ENCODE data around the gene ZIC4.

ZIC4 gene

DNA sequence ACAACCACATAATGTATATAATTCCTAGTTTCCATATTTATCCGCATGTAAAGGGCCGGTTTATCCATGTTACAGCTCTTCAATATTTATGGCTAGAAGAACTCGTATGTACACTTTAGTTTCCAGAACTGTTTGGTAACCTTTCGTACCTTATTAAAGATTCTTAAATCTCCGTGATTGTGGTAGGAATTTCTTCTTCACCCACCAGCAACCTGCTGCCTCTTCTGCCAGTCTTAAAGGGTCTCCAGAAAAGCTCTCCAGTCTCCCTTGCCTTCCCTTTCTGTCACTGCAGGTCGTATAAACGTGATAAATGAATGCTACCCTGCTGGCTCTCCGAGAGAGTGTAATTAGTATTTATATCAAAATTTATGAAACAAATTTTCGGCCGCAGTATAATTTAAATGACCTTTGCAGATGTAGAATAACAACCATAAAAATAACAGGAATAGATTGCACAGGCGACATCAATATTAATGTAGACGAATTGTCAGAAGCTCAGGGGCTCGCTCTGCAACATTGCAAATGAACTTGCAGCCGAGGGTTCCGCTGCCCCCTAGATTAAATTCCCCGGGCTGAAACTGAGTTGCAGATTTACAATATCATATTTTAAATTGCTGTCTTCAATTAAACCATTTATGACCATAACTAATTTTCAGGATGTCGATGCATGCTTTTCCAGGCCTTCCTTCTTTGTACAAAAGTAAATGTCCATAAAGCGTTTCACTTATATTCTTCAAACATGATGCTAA is 8.2 kb upstream of the ZIC4 start:
- H3K4me3 Mint-ChIP-seq = no peak overlapping the region
- ATAC-seq (replicated peaks; ENCODE audit: extremely low read depth, poor library complexity, severe bottlenecking) = no peak

DNA sequence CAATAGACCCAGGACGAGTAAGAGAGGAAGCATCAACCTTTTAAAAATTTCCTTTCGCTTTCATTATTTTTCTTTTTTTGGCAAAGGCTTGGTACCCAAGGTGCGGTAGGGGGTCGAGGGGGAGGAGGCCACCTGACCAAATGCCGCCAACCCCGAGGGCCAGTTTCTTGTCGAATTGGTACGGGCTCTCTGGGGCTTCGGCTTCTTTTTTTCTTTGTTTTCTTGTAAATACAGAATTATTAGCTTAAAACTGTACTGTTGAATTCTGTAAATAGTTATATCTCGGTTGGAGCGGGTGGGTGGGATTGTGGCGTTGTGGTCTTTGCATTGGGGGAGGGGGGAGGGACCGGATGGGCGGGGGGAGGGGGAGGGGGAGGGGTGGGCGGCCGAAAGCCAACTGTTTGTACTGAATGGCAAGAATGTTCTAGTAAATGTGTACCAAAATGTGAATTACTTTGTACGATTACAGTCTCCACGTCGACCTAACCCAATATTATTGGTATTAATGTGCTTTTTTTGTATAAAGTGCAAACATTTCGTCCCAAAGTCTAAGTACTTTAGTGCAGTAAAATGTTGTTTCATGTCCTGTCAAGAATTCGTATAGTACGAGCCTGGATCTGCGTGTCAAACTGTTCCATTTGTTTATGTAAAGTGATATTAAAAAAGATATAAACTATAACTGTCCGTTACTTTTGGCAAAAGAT is 7.5 kb upstream of the ZIC4 start:
- Mint-ChIP-seq H3K27me3 (peaks cover 87% of the 10 kb centered on the region), H3K4me3 (peak overlapping the region; percentile 68), H3K9me3 (no peaks in the 10 kb centered on the region)

More for the DNA sequence above, 8.2 kb upstream of the ZIC4 start:
- Mint-ChIP-seq H3K4me1 (peaks cover 8% of the 10 kb centered on the region), H3K36me3 (ENCODE audit: insufficient read depth) (peaks cover 10% of the 10 kb centered on the region), H3K27ac (ENCODE audit: low read depth) (no peak overlapping the region), H3K9me3 (no peaks in the 10 kb centered on the region), H3K27me3 (peaks cover 88% of the 10 kb centered on the region)
- no peak for DNase-seq (ENCODE audit: low spot score in 2 of 2)

DNA sequence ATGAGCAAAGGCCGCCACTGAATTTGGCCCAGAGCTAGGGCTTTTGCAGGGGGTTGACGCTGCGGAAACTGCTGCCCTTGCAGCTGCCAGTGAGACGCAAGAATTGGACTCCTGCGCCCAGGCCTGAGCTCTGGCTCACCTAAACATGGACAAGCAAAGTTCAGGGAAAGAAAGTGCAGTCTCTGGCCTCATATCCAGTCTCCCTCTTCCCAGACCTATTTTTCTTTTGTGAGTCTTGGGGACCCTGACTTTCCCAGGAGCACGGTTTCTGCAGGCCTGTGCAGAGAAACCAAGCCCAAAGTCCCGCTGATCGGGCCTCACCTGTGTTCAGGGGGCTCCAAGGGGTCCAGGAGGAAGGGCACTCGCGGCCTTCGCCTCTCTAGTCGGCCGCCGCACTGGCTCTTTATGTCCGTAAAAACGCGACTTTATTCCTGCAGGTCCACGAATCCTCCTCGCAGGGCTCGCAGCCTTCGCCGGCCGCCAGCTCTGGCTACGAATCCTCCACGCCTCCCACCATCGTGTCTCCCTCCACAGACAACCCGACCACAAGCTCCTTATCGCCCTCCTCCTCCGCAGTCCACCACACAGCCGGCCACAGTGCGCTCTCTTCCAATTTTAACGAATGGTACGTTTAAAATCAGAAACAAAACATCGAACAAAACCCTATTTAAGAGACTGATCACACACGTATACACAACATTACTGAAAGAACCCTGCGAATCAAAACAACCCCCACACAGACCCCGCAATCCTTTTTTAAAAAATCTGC is 6.8 kb upstream of the ZIC4 start:
- no peak for DNase-seq (ENCODE audit: low spot score in 2 of 2)
- Mint-ChIP-seq H3K9me3 (peaks cover 7% of the 10 kb centered on the region), H3K27ac (ENCODE audit: low read depth) (peak overlapping the region; percentile 67)

More for the DNA sequence above, 7.5 kb upstream of the ZIC4 start:
- ATAC-seq (replicated peaks; ENCODE audit: extremely low read depth, poor library complexity, severe bottlenecking) (no peak), DNase-seq (ENCODE audit: low spot score in 2 of 2) (no peak)
- Mint-ChIP-seq H3K36me3 (ENCODE audit: insufficient read depth) (peaks cover 12% of the 10 kb centered on the region), H3K27ac (ENCODE audit: low read depth) (peak overlapping the region; percentile 67), H3K4me1 (peaks cover 8% of the 10 kb centered on the region)

DNA sequence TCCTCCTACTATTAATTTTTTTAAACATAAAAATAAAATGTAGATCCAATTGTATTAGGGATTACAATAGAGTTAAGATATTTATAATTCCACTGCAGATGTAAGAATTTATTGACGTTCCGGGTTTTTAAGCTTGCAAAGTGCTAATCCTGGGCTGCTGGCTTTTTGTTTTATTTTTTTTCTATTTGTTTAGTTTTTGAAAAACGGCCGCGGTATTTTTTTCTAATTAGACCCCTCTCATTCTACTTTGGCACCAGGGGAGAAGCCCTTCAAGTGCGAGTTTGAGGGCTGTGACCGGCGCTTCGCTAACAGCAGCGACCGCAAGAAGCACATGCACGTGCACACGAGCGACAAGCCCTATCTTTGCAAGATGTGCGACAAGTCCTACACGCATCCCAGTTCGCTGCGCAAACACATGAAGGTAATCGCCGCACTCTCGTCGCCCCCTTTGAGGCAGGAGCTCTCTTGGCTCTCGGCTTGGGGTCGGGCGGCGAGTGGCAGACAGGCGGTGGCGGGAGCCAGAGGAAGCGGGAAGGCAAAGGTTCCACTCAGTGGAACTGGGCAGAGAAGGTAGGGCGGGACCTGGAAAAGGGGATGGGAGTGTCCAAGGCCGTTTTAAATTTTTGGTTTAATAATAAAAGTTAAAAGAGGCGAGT is 6.0 kb upstream of the ZIC4 start:
- Mint-ChIP-seq H3K27ac (ENCODE audit: low read depth) (no peak overlapping the region), H3K4me3 (peak overlapping the region; percentile 26), H3K9me3 (peaks cover 10% of the 10 kb centered on the region), H3K4me1 (peaks cover 8% of the 10 kb centered on the region), H3K27me3 (peaks cover 87% of the 10 kb centered on the region), H3K36me3 (ENCODE audit: insufficient read depth) (peaks cover 11% of the 10 kb centered on the region)
- no peak for ATAC-seq (replicated peaks; ENCODE audit: extremely low read depth, poor library complexity, severe bottlenecking)
- DNase-seq (ENCODE audit: low spot score in 2 of 2) = no peak

More for the DNA sequence above, 6.8 kb upstream of the ZIC4 start:
- ATAC-seq (replicated peaks; ENCODE audit: extremely low read depth, poor library complexity, severe bottlenecking) = no peak
- peaks cover 8% of the 10 kb centered on the region for H3K4me1 Mint-ChIP-seq
- H3K27me3 Mint-ChIP-seq = peaks cover 87% of the 10 kb centered on the region
- H3K4me3 Mint-ChIP-seq = peak overlapping the region; percentile 68
- H3K36me3 Mint-ChIP-seq (ENCODE audit: insufficient read depth) = peaks cover 11% of the 10 kb centered on the region

DNA sequence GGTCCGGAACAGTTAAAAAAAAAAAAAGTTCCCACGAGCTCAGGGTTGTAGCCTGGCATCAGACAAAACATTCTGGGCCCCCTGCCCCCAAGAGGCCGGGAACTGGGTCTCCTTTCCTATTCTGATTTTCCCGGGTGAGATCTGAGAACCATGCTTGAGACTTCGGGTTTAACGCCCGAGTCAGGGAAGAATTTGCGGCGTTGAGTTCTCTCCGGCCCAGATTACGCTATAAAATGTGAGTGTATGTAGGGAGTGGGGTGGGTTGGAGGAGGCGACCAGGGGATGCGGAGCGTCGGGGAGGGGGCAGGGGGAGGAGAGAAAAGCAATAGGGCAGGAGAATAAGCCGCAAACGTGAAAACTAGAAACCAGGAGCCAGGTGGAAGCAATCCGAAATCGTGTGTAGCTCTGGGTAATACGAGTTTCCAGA is 5.5 kb upstream of the ZIC4 start:
- H3K9me3 Mint-ChIP-seq = peaks cover 10% of the 10 kb centered on the region
- peaks cover 8% of the 10 kb centered on the region for H3K4me1 Mint-ChIP-seq
- no peak overlapping the region for H3K4me3 Mint-ChIP-seq
- H3K27me3 Mint-ChIP-seq = peaks cover 87% of the 10 kb centered on the region
- DNase-seq (ENCODE audit: low spot score in 2 of 2) (no peak), ATAC-seq (replicated peaks; ENCODE audit: extremely low read depth, poor library complexity, severe bottlenecking) (no peak)
- no peak overlapping the region for H3K27ac Mint-ChIP-seq (ENCODE audit: low read depth)
- peaks cover 11% of the 10 kb centered on the region for H3K36me3 Mint-ChIP-seq (ENCODE audit: insufficient read depth)

DNA sequence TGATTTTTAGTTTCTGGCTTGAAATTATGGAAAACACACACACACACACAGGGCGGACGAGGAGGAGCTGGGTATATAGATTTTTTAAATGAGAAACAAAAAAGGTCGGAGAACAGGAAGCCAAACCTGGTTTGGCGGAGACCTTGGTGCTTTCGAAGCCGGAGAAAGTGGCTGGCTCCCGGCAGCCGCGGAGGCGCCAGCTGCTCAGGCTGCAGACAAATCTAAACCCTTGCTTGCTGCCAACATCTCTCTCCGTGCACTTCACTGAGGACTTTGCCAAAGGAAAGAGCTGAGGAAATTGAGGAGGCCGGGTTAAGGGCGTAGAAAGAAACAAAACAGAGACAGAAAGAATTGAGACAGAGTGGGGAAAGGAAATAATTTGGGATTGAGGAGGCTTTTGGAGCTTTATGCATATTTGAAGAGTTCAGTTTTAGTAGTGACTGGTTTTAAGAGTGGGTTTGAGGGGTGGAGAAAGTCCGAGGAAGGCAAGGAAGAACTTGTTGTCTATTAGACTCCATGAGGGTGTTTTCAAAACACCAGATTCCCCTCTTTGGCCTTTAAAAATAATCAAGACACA is 5.0 kb upstream of the ZIC4 start:
- Mint-ChIP-seq H3K27me3 (peaks cover 88% of the 10 kb centered on the region), H3K36me3 (ENCODE audit: insufficient read depth) (peaks cover 11% of the 10 kb centered on the region), H3K9me3 (peaks cover 10% of the 10 kb centered on the region), H3K4me1 (peaks cover 8% of the 10 kb centered on the region), H3K4me3 (peak overlapping the region; percentile 61), H3K27ac (ENCODE audit: low read depth) (no peak overlapping the region)
- DNase-seq (ENCODE audit: low spot score in 2 of 2) (no peak), ATAC-seq (replicated peaks; ENCODE audit: extremely low read depth, poor library complexity, severe bottlenecking) (no peak)

DNA sequence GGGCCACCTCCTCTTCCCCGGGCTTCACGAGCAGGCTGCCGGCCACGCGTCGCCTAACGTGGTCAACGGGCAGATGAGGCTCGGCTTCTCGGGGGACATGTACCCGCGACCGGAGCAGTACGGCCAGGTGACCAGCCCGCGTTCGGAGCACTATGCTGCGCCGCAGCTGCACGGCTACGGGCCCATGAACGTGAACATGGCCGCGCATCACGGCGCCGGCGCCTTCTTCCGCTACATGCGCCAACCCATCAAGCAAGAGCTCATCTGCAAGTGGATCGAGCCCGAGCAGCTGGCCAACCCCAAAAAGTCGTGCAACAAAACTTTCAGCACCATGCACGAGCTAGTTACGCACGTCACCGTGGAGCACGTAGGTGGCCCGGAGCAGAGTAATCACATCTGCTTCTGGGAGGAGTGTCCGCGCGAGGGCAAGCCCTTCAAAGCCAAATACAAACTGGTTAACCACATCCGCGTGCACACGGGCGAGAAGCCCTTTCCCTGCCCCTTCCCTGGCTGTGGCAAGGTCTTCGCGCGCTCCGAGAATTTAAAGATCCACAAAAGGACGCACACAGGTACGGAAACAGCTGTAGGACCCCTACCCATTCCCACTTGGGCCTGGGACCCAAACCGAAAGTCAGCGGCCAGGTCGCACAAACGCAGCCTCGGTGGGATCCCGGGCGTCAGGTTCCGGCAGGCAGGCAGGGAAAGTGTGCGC is 4.3 kb upstream of the ZIC4 start:
- DNase-seq (ENCODE audit: low spot score in 2 of 2) = no peak
- Mint-ChIP-seq H3K4me3 (peak overlapping the region; percentile 61), H3K4me1 (peaks cover 8% of the 10 kb centered on the region)

DNA sequence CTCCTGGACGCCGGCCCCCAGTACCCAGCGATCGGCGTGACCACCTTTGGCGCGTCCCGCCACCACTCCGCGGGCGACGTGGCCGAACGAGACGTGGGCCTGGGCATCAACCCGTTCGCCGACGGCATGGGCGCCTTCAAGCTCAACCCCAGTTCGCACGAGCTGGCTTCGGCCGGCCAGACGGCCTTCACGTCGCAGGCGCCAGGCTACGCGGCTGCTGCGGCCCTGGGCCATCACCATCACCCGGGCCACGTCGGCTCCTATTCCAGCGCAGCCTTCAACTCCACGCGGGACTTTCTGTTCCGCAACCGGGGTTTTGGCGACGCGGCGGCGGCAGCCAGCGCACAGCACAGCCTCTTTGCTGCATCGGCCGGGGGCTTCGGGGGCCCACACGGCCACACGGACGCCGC is 3.8 kb upstream of the ZIC4 start:
- peaks cover 8% of the 10 kb centered on the region for H3K4me1 Mint-ChIP-seq
- peaks cover 11% of the 10 kb centered on the region for H3K36me3 Mint-ChIP-seq (ENCODE audit: insufficient read depth)
- ATAC-seq (replicated peaks; ENCODE audit: extremely low read depth, poor library complexity, severe bottlenecking) (no peak), DNase-seq (ENCODE audit: low spot score in 2 of 2) (no peak)
- peaks cover 90% of the 10 kb centered on the region for H3K27me3 Mint-ChIP-seq
- peaks cover 10% of the 10 kb centered on the region for H3K9me3 Mint-ChIP-seq
- H3K27ac Mint-ChIP-seq (ENCODE audit: low read depth) = no peak overlapping the region
- no peak overlapping the region for H3K4me3 Mint-ChIP-seq

More for the DNA sequence above, 4.3 kb upstream of the ZIC4 start:
- Mint-ChIP-seq H3K36me3 (ENCODE audit: insufficient read depth) (peaks cover 11% of the 10 kb centered on the region), H3K9me3 (peaks cover 10% of the 10 kb centered on the region), H3K27me3 (peaks cover 90% of the 10 kb centered on the region), H3K27ac (ENCODE audit: low read depth) (no peak overlapping the region)
- no peak for ATAC-seq (replicated peaks; ENCODE audit: extremely low read depth, poor library complexity, severe bottlenecking)

DNA sequence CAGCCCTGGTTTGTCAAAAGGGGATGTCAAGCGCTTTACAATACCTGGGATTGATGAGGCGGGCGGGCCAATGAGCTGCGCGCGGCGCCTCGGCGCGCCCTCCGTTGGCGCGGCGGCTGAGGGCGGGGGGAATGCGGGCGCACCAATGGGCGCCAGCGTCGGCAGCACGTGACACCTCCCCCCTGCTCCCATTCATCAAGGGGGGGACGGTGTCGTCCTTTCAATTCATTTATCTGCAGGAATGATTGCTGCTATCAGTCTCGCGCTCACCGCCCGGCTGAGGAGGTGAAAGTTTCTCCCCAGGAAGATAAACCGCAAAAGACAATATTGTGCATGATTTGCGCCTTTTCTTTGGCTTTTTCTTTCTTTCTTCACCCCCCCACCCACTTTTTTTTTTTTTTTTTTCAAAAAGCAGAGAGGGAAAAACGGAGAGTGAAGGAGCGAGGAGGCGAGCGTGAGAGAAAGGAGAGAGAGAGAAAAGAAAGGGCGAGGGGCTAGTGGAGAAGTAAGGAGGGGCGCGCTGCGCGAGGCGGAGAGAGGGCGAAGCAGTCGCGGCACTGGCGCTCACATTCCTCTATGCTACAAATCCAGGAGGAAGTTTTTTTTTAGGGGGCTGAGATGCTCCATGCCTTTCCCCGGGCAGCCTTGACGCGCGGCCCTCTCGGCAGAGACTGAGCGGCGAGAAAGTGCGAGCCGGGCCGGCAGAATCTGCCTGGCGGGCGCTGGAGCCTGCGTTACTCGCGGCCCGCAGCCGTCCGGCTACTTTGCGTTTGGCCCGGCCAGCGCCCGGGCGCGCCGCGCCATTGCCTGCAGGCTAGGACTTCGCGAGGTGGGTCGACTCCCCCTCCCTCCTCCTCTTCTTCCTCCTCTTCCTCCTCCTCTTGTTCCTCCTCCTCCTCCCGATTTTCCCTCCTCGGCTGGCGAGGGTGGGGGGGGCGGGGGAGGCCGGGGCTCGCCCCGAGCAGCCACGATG is 3.1 kb upstream of the ZIC4 start, which contains the start of gene ZIC1:
ZIC1 (plus strand) TSS at position 223 of the 973 bp plus-strand sequence; CDS start at position 971, 748 bp downstream.
- Mint-ChIP-seq H3K4me1 (peaks cover 8% of the 10 kb centered on the region), H3K27me3 (peaks cover 90% of the 10 kb centered on the region), H3K36me3 (ENCODE audit: insufficient read depth) (peaks cover 11% of the 10 kb centered on the region), H3K4me3 (peak within 1 kb of the TSS; percentile 20), H3K9me3 (peaks cover 10% of the 10 kb centered on the region), H3K27ac (ENCODE audit: low read depth) (peak within 1 kb of the TSS; percentile 84)
- DNase-seq (ENCODE audit: low spot score in 2 of 2) (no peak), ATAC-seq (replicated peaks; ENCODE audit: extremely low read depth, poor library complexity, severe bottlenecking) (no peak)

DNA sequence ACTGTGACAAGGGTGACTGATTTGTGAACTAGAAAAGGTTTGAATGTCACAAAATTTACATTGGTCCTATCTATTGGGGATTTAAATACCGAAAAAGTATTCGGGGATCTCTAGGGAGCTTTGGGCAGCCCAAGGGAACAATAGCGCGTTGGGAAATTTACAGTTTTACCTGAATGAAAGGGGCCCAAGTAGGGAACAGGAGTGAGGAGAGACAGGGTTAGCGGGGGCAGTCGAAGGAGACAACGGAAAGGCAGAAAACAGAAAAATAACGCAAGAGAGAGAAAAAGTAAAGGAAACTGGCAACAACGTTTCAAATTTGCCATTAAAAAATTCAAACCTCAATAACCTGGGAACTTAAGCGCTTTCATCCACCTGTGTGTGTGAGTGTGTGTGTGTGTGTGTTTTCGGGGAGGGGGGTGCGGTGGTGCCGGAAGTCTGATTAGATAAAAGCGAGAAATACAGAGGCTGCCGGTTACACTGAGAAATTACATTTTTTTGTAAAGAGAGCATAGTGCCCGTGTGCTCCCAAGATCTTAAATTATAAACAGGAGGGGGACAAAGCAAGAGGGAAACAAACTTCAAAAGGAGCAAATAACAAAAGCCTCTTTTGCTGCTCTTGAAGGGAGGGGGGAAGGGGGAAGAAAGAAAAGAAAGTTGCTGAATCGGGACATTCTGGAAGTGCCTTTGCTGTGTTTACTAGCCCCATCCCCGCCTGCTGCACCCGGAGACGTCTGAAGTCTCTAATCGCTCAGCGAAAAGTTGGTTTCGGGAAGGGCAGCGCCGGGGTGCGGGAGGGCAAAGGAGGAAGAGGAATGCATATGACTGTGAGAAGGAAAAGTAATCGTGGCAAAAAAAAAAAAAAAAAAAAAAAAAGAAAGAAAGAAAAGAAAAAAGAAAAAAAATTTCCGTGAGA is 2.1 kb upstream of the ZIC4 start:
- Mint-ChIP-seq H3K4me1 (peaks cover 5% of the 10 kb centered on the region), H3K27ac (ENCODE audit: low read depth) (peak overlapping the region; percentile 84), H3K9me3 (peaks cover 10% of the 10 kb centered on the region), H3K36me3 (ENCODE audit: insufficient read depth) (peaks cover 11% of the 10 kb centered on the region), H3K27me3 (peaks cover 90% of the 10 kb centered on the region), H3K4me3 (peak overlapping the region; percentile 20)
- ATAC-seq (replicated peaks; ENCODE audit: extremely low read depth, poor library complexity, severe bottlenecking) (no peak), DNase-seq (ENCODE audit: low spot score in 2 of 2) (no peak)
